IMR-90 (cell line): ENCODE measurements around the gene VSX2. TPM values are rescaled to one million over a fixed set of nuclear protein-coding genes. Genes with fewer than 3 reads are reported as not detected.

Experiments used
- ATAC-seq: fragments of 200-7000 bp; cut with Tn5 transposase; 2 replicates; pipeline ENCODE4 v1.9.1; 2020; ENCODE audit warnings: low read depth, mild to moderate bottlenecking, moderate library complexity
- BruUV-seq: library from RNA; stranded (reverse); fragments of 400-500 nt; replicated peaks from 2 replicates; lab custom pipeline; 2021; lab: Mats Ljungman, UMichigan
- CTCF ChIA-PET: fragments of 300-600 bp; formaldehyde crosslinking; extraction: SDS; loops from one replicate; lab custom pipeline; 2021; ENCODE audit warnings: antibody characterized with exemption; lab: Yijun Ruan, JAX
- POLR2A ChIA-PET: fragments of 300-600 bp; sonication (Branson Sonifier 250); formaldehyde crosslinking; loops from one replicate; lab custom pipeline; 2022; ENCODE audit warnings: antibody characterized with exemption; ENCODE audit not compliant: unreplicated experiment; lab: Charles Lee
- DNase-seq: peaks from one replicate; pipeline ENCODE4 v3.0.0; 2013
- H2AFZ ChIP-seq: replicated peaks from 2 replicates; pipeline ENCODE3; 2013; ENCODE audit warnings: low read length, mild to moderate bottlenecking; ENCODE audit not compliant: poor library complexity
- H2AK5ac ChIP-seq: 2 replicates; pipeline ENCODE4 v1.6.1; 2013; ENCODE audit warnings: low read depth, low read length, inconsistent platforms
- H2AK9ac ChIP-seq: replicated peaks from 2 replicates; pipeline ENCODE3; 2013; ENCODE audit warnings: mild to moderate bottlenecking, low read depth, low read length, moderate library complexity; ENCODE audit not compliant: poor library complexity
- H2BK120ac ChIP-seq: 2 replicates; pipeline ENCODE4 v1.6.1; 2013; ENCODE audit warnings: low read depth, low read length, inconsistent platforms
- H2BK15ac ChIP-seq: 3 replicates; pipeline ENCODE4 v1.6.1; 2013; ENCODE audit warnings: low read depth, low read length, inconsistent platforms
- H2BK20ac ChIP-seq: 2 replicates; pipeline ENCODE4 v1.6.1; 2013; ENCODE audit warnings: low read depth, mild to moderate bottlenecking, inconsistent platforms, low read length, moderate library complexity
- H2BK5ac ChIP-seq: 2 replicates; pipeline ENCODE4 v1.6.1; 2013; ENCODE audit warnings: mild to moderate bottlenecking, low read depth, low read length, inconsistent platforms; ENCODE audit not compliant: poor library complexity, severe bottlenecking
- H3K14ac ChIP-seq: replicated peaks from 2 replicates; pipeline ENCODE4 v1.6.1; 2013; ENCODE audit warnings: low read depth, low read length, inconsistent platforms
- H3K18ac ChIP-seq: 2 replicates; pipeline ENCODE4 v1.6.1; 2013; ENCODE audit warnings: low read depth, low read length, control low read depth
- H3K23ac ChIP-seq: 2 replicates; pipeline ENCODE4 v1.6.1; 2013; ENCODE audit warnings: low read depth, low read length, inconsistent platforms
- H3K27ac ChIP-seq: 2 replicates; pipeline ENCODE4 v1.5.1; 2013; ENCODE audit warnings: mild to moderate bottlenecking, control low read depth, low read length; ENCODE audit not compliant: insufficient read depth
- H3K27me3 ChIP-seq: 2 replicates; pipeline ENCODE4 v1.6.1; 2013; ENCODE audit warnings: low read length; ENCODE audit not compliant: control insufficient read depth, insufficient read depth
- H3K36me3 ChIP-seq: 2 replicates; pipeline ENCODE4 v1.6.1; 2013; ENCODE audit warnings: low read length, mixed read lengths; ENCODE audit not compliant: control insufficient read depth, insufficient read depth
- H3K4ac ChIP-seq: 2 replicates; pipeline ENCODE4 v1.6.1; 2013; ENCODE audit warnings: low read depth, low read length, inconsistent platforms
- H3K4me1 ChIP-seq: 2 replicates; pipeline ENCODE4 v1.6.1; 2013; ENCODE audit warnings: low read length, mixed read lengths; ENCODE audit not compliant: control insufficient read depth, insufficient read depth
- H3K4me2 ChIP-seq: 2 replicates; pipeline ENCODE4 v1.6.1; 2013; ENCODE audit warnings: low read depth, mild to moderate bottlenecking, control low read depth, low read length, moderate library complexity
- H3K4me3 ChIP-seq: 2 replicates; pipeline ENCODE4 v1.5.1; 2013; ENCODE audit warnings: low read depth, mild to moderate bottlenecking, control low read depth, low read length, moderate library complexity; ENCODE audit not compliant: insufficient read depth
- H3K56ac ChIP-seq: 2 replicates; pipeline ENCODE4 v1.6.1; 2013; ENCODE audit warnings: low read length, inconsistent platforms; ENCODE audit not compliant: insufficient read depth; ENCODE audit errors: extremely low read depth
- H3K79me1 ChIP-seq, 2 experiments: 2 replicates each; pipeline ENCODE4 v1.6.1; 2013; ENCODE audit warnings: low read length in 2 of 2, inconsistent platforms in 1 of 2, low read depth in 1 of 2
- H3K9ac ChIP-seq: 2 replicates; pipeline ENCODE4 v1.6.1; 2013; ENCODE audit warnings: low read depth, low read length, control low read depth
- H3K9me1 ChIP-seq: 2 replicates; pipeline ENCODE4 v1.6.1; 2013; ENCODE audit warnings: low read length, inconsistent platforms; ENCODE audit not compliant: insufficient read depth
- H3K9me3 ChIP-seq: 2 replicates; pipeline ENCODE4 v1.6.1; 2013; ENCODE audit warnings: low read length; ENCODE audit not compliant: control insufficient read depth, insufficient read depth
- H4K20me1 ChIP-seq: 2 replicates; pipeline ENCODE4 v1.6.1; 2013; ENCODE audit warnings: low read length, inconsistent platforms; ENCODE audit not compliant: insufficient read depth
- H4K5ac ChIP-seq: 2 replicates; pipeline ENCODE4 v1.6.1; 2013; ENCODE audit warnings: mild to moderate bottlenecking, low read depth, low read length, control low read depth
- H4K8ac ChIP-seq, 2 experiments: 2 replicates each; pipeline ENCODE4 v1.6.1; 2013; ENCODE audit warnings: low read depth in 2 of 2, low read length in 2 of 2, control low read depth in 1 of 2, inconsistent platforms in 1 of 2
- H4K91ac ChIP-seq: 2 replicates; pipeline ENCODE4 v1.6.1; 2013; ENCODE audit warnings: low read depth, low read length, inconsistent platforms; ENCODE audit not compliant: insufficient read depth
- BHLHE40 ChIP-seq: fragments of 150-350 bp; IDR thresholded peaks from 2 replicates; pipeline ENCODE4 v1.6.1; 2016; ENCODE audit warnings: mild to moderate bottlenecking, low read depth, low read length
- CEBPB ChIP-seq: IDR thresholded peaks from 2 replicates; pipeline ENCODE4 v1.6.1; 2012; ENCODE audit warnings: low read depth, low read length, improper control_type of control experiment
- CHD1 ChIP-seq: IDR thresholded peaks from 2 replicates; pipeline ENCODE4 v1.6.1; 2012; ENCODE audit warnings: low read depth, low read length, improper control_type of control experiment
- CTCF ChIP-seq: conservative IDR thresholded peaks from 2 replicates; pipeline ENCODE4 v1.5.1; 2012; ENCODE audit warnings: mild to moderate bottlenecking, low read depth, low read length, improper control_type of control experiment
- ELK1 ChIP-seq: fragments of 150-350 bp; IDR thresholded peaks from 2 replicates; pipeline ENCODE4 v1.6.1; 2016; ENCODE audit warnings: low read depth, mild to moderate bottlenecking, low read length, moderate library complexity, borderline replicate concordance
- FOS ChIP-seq: fragments of 150-350 bp; IDR thresholded peaks from 2 replicates; pipeline ENCODE4 v1.6.1; 2016; ENCODE audit warnings: low read depth, low read length
- MAFK ChIP-seq: IDR thresholded peaks from 2 replicates; pipeline ENCODE4 v1.6.1; 2012; ENCODE audit warnings: low read depth, low read length, improper control_type of control experiment
- MAZ ChIP-seq: IDR thresholded peaks from 2 replicates; pipeline ENCODE4 v1.6.1; 2012; ENCODE audit warnings: low read depth, mild to moderate bottlenecking, low read length, improper control_type of control experiment, moderate library complexity, borderline replicate concordance
- MXI1 ChIP-seq: IDR thresholded peaks from 2 replicates; pipeline ENCODE4 v1.6.1; 2012; ENCODE audit warnings: low read depth, mild to moderate bottlenecking, low read length, moderate library complexity, borderline replicate concordance
- NFE2L2 ChIP-seq: fragments of 150-350 bp; IDR thresholded peaks from 2 replicates; pipeline ENCODE4 v1.6.1; 2016; ENCODE audit warnings: low read depth, mild to moderate bottlenecking, low read length
- POLR2A ChIP-seq: IDR thresholded peaks from 2 replicates; pipeline ENCODE4 v1.6.1; 2012; ENCODE audit warnings: mild to moderate bottlenecking, low read depth, low read length
- RAD21 ChIP-seq: IDR thresholded peaks from 2 replicates; pipeline ENCODE4 v1.6.1; 2012; ENCODE audit warnings: low read length, improper control_type of control experiment
- RCOR1 ChIP-seq: IDR thresholded peaks from 2 replicates; pipeline ENCODE4 v1.6.1; 2012; ENCODE audit warnings: mild to moderate bottlenecking, low read length, improper control_type of control experiment; ENCODE audit not compliant: insufficient replicate concordance
- RFX5 ChIP-seq: IDR thresholded peaks from 2 replicates; pipeline ENCODE4 v1.8.0; 2012; ENCODE audit warnings: low read depth, mild to moderate bottlenecking, low read length, moderate library complexity
- SMC3 ChIP-seq: fragments of 150-350 bp; IDR thresholded peaks from 2 replicates; pipeline ENCODE4 v1.6.1; 2016; ENCODE audit warnings: low read depth, mild to moderate bottlenecking, antibody characterized with exemption, low read length, moderate library complexity
- WGBS, 2 experiments: methylation state at CpG; one replicate each; pipeline versions ENCODE4 v1.1.5 to v1.1.7; 2013; ENCODE audit warnings: missing lambda C conversion rate in 2 of 2; ENCODE audit not compliant: insufficient read length in 1 of 2; ENCODE audit errors: extremely low coverage in 2 of 2; 5-methylcytosine and 5-hydroxymethylcytosine counted together
- dilution Hi-C: fragments of 300-500 bp; cut with HindIII; formaldehyde crosslinking; loops from one replicate; pipeline ENCODE4 v1.14.3; 2018; ENCODE audit warnings: low sequenced_read_pairs; ENCODE audit not compliant: unreplicated experiment
- in situ Hi-C: fragments of 300-500 bp; cut with MboI; formaldehyde crosslinking; loops from 3 replicates; pipeline ENCODE4 v1.14.3; 2019; ENCODE audit warnings: low sequenced_read_pairs, inconsistent platforms, mixed read lengths
- intact Hi-C: fragments of 100-400 bp; cut with micrococcal nuclease; formaldehyde crosslinking; loops from 2 replicates; pipeline ENCODE4 v1.10.0; 2022
- polyA plus RNA-seq, 3 experiments: library from polyadenylated mRNA; depleted of rRNA; stranded (reverse); fragments of >200 nt; gene quantifications; 2 replicates each; pipeline ENCODE4 v1.2.3, GENCODE V29; 2012; ENCODE audit warnings: low replicate concordance in 1 of 3
- total RNA-seq: library from RNA; depleted of rRNA; stranded (reverse); fragments of >200 nt; gene quantifications from 2 replicates; pipeline ENCODE4 v1.2.3, GENCODE V29; 2012

Gene VSX2
- total and polyA plus RNA-seq, 2 of the 4 experiments (the other 2 are of a cell fraction), result not detected

- BruUV-seq, result no TSS peak
- H3K4ac ChIP-seq, result no peak overlapping the region
- peaks cover 86% of the 10 kb centered on the region for H3K27me3 ChIP-seq
- no peak overlapping the region for H3K56ac ChIP-seq
- no peak overlapping the region for H3K14ac ChIP-seq
- no peak overlapping the region for H3K23ac ChIP-seq
- H3K18ac ChIP-seq, result no peak overlapping the region
- WGBS, 2 experiments, result 2% methylated on average over 56 of the region's 94 CpGs; no CpG with 5 or more reads in 1 of the 2 experiments
- peak; percentile 22; the same call in 1 of the 2 replicates for ATAC-seq
- no peaks in the 10 kb centered on the region for H3K9me1 ChIP-seq
- no peak for DNase-seq
- no peak overlapping the region for H4K8ac ChIP-seq
- H3K4me2 ChIP-seq, result no peak overlapping the region
- no peak overlapping the region for H2BK15ac ChIP-seq
- H2BK20ac ChIP-seq, result no peak overlapping the region
- H3K9me3 ChIP-seq, result peaks cover 8% of the 10 kb centered on the region; the same call in 1 of the 2 replicates
- ChIA-PET POLR2A (no interaction called here), CTCF (no interaction called here)
- H2AFZ ChIP-seq, result peak overlapping the region; percentile 49
- no peaks in the 10 kb centered on the region for H3K4me1 ChIP-seq
- peaks cover 28% of the 10 kb centered on the region for H4K20me1 ChIP-seq
- no peak overlapping the region for H4K91ac ChIP-seq
- H2AK9ac ChIP-seq, result peak overlapping the region; percentile 47
- H3K4me3 ChIP-seq, result no peak overlapping the region
- H4K5ac ChIP-seq, result no peak overlapping the region
- H3K9ac ChIP-seq, result no peak overlapping the region
- no peaks in the 10 kb centered on the region for H3K79me1 ChIP-seq
- no peak overlapping the region for H2BK5ac ChIP-seq
- H2AK5ac ChIP-seq, result no peak overlapping the region
- H3K27ac ChIP-seq, result no peak overlapping the region
- no peak overlapping the region for H2BK120ac ChIP-seq
- in situ Hi-C loops, result no loop called here
- H3K36me3 ChIP-seq, result no peaks in the 10 kb centered on the region
- dilution Hi-C loops, result no loop called here
- intact Hi-C loops, result no loop called here
- TF ChIP-seq POLR2A, result no peak
- TF ChIP-seq BHLHE40, result no peak
- TF ChIP-seq CTCF, result no peak
- no peak for TF ChIP-seq ELK1
- no peak for TF ChIP-seq RCOR1
- no peak for TF ChIP-seq MAZ
- TF ChIP-seq CEBPB, result no peak
- TF ChIP-seq CHD1, result no peak
- TF ChIP-seq NFE2L2, result no peak
- no peak for TF ChIP-seq MXI1
- TF ChIP-seq MAFK, result no peak
- no peak for TF ChIP-seq RAD21
- no peak for TF ChIP-seq RFX5
- TF ChIP-seq FOS, result no peak
- TF ChIP-seq SMC3, result no peak
Observed at GRCh38 chr14:74239848-74240793, 872 bp downstream of the VSX2 start.
